ENCODE data around the gene NTRK3.

Gene NTRK3

DNA sequence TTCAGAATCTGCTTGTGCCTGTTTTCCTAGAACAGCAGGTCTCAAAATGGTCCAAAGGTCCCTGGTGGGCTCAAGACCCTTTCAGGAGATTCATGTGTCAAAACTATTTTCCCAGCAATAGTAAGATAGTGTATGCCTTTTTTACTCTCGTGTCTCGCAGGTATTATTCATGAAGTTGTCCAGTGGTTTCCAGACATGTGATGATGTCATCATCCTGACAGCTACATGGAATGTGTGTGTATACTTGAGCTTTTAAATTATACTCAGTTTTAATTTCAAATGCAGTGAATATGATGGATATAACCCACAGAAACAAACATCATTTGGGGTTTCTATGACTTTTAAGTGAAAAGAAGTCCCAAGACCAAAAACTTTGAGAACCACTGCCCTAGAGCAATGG is 288.6 kb downstream of the NTRK3 start:
- DNase-seq = no peak

DNA sequence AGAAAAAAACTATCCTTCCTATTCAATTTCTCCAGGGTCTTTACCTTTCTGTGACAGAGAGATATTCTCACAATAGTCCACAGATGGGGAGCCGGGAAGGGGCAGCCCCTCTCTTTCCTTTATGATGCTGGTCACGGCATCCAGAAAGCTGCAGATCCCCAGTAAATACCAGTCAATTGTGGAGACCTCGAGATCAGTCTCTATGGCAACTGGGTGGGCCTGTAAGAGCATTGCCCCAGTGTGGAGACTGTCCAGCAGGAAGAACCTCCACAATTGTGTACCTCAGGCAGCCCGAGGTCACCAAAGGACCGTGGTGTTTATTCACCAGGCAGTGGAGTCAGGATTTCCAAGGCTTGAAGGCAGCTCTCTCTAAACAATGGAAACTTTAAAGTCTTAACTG is 291.2 kb downstream of the NTRK3 start:
- no peak for DNase-seq

DNA sequence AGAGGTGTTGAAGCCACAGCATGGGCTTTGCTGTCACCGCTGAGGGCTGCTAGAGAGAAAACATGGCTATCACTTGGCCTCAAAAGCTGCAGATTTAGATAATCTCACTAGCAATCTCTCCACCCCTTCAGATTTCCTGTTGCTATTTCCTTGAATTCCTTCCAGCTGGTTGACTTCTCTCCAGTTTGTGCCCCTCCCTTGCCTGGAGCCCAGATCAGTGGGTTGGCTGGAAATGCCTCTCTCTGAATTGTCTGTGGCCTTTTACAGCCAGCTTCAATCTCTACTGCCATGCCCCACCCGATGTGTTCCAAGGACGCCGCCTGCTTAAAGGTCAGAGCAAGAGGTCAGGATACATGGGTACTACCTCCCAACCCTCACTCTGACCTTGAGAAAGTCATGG is 294.1 kb downstream of the NTRK3 start:
- DNase-seq = no peak

DNA sequence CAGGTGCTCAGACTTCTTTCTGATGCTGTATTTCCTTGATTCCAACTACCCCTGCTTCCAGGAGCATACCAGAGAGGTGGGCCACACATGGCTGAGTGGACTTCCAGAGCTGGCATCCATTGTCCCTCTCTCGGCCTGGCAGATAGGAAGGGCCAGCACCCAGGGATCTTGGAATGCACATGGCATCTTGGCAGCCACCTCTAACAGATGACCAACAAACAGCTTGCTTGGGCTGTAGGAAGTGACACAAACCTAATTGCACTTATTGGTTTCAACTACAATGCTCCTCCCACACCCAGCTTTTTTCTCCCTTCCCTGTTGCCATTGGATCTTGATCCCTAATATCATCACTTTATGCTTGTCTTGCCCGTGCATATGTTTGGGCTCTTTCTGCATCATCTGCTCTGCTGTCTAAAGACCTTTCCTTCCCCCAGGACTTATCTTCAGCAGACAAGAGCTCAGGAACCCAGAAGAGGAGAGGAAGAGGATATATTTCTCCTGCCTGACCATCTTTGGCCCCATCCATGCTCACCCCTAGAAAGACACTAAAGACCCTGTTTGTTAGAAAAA is 294.6 kb downstream of the NTRK3 start:
- no peak for DNase-seq

DNA sequence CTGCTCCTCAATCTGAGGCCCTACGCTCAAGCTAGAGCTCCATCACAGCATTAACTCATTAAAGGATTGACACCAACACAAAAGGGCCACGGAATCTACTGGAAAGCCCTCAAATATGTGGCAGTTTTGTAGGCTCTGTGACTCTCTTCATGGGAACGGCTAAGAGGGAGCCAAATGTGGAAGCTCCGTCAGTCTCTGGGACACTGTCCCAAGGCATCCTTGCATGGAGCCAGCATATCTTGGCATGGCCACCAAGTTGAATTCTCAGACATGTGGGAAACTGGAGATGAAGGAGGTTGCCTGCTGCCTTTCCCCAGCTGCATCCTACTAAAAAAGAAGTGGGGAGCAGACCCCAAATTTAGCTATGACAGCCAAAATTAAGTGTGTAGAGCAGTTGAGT is 296.9 kb downstream of the NTRK3 start:
- DNase-seq = no peak

DNA sequence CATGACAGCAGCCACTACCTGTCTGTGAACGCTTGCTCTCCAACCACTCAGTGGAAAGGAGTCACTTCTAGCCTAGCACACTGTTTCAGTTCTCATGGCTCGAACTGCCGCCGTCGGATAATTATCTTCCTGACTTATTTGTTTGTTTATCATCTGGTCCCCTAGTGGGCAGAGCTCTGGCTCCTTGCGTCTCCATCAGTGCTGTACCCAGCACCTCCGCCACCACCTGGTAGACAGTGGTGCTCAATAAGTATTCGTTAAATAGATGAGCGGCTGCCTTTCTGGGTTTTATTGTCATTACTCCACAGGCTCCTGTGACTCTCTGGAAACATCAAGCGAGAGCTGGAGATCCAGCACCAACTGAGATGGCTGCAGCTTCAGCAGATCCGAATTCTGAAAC is 297.5 kb downstream of the NTRK3 start:
- DNase-seq = no peak

DNA sequence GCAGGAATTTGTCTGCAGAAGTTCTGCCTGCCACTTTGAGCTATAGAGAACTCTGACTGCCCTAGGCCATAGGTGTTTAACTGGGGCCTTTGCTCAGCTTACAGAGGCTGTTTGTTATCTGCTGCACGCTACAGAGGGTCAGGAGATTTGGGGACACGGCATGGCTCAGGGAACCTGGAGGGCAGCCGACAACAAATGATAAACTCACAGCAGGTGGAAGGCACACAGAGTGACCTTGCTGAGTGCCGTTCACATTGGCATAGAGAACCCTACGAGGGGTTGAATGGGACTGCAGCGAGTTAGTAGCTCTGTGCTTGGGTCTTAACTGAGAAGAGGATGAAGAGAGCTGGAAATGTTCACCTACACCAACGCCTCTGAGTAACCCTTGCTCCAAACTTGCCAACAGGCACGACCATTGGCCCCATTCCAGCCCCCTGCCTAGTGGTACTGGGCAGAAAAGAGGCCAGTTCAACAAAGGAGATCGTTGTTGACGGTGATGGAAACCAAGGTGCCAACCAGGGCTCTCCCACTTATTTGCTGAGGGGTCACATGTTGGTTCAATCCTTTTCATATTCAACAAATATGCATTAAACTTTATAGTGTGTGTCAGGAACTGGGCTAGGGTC is 301.1 kb downstream of the NTRK3 start:
- DNase-seq = no peak

DNA sequence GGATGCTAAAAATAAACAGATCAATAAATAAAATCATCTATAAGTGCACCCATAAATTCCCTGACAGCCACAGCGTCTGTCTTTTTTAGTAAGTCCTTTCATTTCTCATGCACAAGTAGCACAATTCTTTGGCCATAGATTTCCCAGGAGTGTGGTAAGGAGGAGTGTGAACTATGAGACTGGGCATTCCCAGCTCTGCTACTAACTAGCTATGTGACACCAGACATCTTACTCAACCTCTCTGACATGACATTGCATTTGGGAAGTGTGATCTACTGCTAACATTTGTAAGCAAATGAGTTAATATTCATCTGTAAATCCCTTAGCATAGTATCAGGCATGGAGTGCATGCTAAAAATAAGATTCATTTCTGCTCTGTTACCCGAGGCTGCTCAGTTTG is 301.7 kb downstream of the NTRK3 start:
- DNase-seq = no peak

DNA sequence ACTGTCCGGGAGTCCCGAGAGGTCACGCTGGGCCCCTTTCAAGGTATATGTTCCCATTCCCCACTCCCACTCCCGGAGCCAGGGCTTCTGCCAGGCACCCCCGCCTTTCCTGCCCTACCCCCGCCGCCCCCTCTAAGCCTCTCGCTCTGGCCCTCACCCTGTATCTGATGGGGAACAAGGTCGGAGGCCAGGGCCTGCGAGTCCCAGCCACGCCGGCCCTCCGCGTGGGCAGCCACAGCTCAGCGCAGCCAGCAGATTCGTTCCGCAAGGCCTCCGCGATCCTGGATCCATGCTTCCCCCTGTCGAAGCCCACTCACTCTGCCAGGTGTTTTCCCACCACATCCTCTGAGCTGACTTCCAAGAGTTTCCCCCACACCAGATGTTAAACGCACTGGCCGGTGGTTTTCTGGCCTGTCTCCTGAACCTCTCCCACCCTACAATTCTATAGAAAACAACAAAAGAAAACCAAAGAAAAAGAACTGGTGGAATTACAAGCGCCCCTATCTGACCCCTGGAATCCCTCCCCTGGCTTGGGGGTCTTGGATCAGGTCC is 303.7 kb downstream of the NTRK3 start:
- no peak for DNase-seq

DNA sequence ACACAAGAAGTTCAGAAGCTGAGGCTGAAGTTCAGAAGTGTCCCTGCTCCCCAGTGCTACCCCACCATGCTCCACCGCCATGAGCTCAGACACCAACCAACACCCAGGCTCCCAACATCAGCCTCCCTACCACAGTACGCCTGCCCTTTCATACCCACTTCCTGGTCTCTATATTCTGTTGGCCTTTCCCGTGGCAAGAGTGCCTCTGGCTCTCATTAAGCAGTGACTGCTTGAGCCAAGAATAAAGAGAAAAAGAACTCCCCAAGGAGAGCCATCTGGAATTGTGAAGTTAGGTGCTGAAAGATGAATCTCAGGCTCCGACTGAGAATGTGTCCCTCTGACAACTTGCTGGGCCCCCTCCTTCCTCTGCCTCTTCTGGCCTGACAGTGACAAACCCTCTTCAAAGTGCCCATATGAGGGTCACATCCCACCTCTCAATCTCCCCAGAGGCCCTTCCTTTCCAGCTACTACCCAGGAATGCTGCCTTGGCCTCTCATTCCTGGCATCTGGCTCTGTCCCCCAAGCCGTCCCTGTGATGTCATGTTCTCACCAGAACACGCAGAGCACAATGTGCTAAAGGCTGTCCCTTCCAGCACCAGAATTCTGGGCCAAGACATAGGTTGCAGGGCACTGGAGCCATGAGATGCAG is 306.8 kb downstream of the NTRK3 start:
- no peak for DNase-seq

DNA sequence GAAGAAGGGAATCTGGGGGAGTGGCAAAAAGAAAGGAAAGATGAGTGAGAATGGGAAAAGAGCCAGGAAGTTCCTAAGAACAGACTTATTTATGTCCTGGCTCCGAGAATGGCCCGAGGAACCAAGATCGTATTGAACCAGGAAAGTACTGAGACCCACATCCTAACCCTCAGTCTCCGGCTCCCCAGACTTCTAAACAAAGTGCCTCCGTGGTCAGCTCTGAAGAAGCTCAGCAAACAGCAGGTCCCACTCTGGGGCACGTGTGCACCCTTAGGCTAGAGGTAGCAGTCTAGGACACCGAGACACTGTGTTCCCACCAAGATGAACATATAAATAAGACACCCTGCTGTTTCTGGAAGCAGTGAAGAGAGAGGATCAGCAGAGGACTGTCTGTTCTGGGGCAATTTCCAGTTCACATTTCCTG is 307.4 kb downstream of the NTRK3 start:
- DNase-seq = no peak

DNA sequence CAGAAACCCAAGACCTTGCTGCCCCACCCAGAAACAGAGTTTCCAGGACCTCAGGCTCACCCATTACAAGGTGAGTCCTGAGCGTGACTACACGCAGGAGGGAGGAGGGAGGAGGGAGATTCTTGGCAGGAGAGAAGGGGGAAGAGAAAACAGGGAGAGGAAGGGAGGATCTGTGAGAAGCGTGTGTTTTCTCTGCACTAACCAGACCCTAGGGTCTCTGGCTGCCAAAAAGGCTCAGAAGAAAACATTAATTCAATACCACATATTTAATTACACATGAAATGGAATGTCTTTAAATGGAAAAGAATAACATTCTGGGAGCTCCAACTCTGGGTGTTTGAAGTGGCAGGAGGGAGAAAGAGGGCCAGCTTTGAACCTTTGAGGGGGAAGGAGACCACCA is 309.0 kb downstream of the NTRK3 start:
- no peak for DNase-seq

DNA sequence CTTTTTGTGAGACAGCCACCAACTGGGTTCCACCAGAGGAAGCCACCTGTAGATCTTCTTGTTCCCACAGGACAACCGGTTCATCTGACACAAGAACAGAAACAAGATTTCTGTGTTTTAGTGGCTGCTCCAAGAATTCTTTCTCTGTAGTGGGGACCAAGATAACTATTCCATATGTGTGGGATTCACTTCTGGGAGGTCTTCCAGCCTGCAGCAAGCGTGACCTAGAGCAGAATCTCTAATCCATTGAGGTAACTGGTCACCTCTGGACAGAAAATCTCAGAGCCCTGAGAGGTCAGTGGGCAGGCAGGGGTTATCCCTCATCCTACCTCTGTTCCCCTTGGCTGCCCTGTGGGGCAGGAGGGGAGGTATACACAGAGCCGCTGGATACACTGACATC is 311.3 kb downstream of the NTRK3 start:
- no peak for DNase-seq

DNA sequence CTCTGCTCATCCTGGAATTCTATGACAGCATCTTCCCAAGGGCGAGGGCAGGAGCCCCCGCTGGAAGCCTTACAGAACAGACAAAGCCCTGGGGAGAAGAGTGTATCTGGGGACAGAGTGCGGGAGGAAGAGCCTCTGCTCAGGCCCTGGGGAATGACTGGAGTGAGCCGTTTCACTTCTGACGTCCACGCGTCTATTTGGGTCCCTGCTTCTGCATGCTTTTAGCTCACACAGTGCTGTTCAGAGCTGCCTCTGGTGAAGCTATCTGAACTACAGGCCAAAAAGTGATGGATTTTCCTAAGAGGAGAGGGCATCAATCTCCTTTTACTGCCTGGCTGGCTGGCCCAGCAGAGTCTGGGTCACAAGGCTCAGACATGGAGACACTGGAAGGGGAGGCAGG is 311.8 kb downstream of the NTRK3 start:
- DNase-seq = no peak

DNA sequence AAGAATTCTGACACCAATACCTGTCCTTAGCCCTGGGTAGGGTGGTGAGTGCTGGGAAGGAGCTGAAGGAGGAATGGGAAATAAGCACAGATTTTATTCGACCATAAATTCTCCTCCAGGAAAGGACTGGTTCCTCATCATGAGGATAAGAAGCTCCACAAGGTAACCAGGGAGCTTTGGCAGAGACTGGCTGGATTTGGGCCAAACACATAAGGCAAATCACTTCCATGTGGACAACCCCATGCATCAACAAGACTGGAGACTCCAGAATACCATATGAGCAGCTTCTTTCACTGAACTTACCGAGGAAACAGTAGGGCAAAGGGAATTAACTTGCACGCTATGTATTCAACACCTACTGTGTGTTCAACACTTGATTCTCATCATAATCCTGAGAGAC is 312.5 kb downstream of the NTRK3 start:
- DNase-seq = no peak

DNA sequence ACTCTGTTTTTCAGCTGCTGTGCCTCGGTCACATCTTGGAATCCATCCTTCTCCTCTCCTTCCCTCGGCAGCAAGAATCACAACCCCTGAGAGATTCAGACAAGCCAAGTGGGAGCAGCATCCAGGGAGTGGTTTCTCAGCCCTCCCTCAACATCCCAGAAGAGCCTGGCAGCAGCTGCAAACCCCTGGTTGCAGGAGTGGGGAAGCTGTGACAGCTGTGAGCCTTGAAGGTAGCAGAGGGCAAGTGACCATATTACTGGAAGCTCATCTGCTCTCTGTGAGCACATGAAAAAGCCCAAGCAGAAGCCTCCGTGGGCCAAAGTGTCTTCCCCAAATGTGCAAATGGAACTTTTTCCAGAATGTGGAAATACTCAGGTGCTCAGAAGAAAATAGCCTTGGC is 312.9 kb downstream of the NTRK3 start:
- no peak for DNase-seq

DNA sequence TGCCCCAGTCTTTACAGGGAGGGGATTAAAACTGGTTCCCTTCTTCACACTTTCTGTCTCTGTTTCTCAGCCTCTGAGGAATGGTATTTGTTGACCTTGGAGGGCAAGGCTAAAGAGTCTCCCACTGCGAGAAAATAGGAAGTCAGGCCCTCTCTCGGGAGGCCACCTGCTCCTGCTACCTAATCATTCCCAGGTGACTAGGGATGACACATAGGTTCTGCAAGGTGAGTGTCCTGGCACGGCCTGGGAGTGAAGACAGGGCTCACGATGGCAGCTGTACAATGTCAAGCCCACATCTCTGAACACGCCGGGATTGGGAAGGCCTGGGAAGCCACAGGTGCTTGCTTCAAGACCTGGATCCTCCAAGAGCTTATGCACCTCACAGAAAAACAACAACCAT is 314.2 kb downstream of the NTRK3 start:
- DNase-seq = no peak

DNA sequence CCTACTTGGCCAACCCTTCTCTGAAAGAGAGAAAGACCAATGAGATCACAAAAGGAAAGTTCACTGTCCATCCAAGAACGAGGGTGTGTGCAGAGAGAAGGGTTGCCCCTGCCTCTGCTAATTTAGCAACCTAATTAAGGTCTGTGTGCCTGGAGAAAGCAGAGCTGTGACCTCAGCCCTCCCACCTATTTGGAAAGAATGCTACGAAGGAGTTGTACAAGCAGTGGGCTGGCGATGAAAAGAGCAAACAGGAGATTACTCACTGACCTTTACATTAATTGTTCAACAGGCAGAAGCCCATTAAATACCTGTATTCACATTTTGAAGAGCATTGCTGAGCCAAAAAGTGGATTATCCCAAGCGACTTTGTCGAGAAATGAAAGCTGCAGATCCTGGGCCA is 314.9 kb downstream of the NTRK3 start:
- no peak for DNase-seq

DNA sequence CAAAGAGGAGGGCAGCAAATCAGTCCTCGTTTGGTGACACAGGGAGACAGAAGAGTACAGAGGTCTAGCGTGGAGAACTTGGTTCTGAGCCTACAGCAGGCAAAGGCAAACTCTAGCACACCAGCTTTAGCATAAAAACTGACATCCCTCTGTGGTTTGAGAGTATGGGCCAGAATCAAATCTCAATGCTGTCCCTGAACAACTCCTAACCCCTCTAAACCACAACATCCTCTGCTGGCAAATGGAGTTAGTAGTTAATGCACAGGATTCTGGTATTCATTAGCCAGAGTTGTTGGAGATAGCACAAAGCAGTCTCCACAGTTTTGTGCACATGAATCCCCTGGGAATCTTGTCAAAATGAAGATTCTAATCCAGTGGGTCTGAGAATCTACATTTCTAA is 315.8 kb downstream of the NTRK3 start:
- DNase-seq = no peak

DNA sequence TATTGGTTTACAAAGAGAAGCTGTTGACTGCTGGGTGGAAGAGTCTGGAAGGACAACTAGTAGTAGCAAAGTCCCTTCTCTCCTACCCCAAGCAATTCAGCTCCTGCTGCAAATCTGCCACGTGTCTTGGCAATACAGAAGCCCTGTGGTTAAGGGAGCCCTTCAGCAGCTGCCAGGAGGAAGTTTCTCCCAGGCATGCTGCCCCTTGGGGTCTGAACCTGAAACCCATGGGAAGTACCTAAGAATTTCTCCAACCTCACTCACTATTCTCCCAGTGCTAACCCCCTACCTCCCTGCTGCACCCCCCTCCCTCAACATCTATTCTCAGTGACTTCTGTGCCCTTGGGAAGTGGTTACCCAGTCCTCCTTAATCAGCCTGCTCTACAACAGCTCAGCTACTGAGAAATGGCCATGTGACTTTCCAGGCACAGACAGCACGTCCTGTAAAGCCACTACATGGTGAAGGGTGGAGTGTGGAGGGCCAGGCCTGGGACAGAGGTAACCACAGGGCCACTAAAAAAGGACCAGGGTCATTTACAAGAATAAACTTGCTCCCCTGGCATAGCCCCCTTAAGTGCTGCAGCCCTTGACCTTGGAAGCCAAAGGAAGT is 316.6 kb downstream of the NTRK3 start:
- DNase-seq = no peak

DNA sequence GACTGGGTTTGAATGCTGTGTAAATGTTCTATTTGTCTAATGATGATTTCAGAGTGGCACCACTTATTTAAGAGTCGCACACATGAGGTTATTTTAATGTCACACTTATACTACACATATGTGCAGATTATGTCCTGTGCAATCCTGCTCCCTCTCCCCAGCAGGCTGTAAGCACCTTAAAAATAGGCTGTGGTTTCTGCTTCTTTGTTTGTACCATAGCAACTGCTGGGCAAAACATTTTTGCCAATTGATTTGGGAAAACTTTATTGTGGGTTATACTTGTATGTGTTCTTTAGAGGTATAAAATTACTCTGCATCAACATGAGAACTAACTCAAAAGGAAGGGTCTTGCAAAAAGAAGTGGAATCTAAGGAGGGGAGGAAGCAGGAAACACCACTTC is 318.5 kb downstream of the NTRK3 start:
- no peak for DNase-seq

DNA sequence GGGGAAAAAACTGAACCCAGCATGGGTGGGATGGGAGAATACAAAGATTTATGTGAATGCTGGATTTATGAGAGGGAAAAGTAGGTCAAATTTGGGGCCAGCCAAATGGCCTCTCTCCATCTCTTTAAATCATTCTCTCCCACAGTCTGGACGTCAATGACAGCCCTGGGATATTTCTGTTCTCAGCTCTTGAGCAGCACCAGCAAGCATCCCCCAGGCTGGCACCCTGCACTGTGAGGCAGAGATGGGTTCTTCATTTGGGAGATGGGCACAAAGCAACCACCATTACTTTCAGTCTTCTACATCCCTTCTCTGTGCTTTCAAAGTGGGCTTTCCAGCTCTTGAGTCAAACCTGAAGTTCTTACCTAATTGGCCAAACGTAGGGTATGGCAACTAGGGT is 321.0 kb downstream of the NTRK3 start:
- DNase-seq = no peak

DNA sequence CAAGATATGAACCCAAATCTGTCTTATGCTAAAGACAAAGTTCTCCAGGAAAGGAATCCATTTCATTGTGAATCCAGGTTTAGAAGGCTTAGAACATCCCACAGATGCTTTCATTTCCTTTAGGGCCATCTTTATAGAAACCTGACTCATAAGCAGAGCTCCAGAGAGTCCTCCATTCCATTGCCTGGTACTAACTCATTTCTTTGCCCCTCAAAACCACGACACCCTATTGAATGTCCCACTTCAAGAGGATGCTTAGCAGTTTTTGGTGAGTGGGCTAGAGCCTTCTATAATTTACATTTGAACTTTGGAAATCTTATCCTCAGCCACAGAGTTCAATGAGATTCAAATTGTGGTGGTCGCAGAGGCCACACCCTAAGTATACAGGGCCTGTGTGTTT is 325.0 kb downstream of the NTRK3 start:
- DNase-seq = no peak

DNA sequence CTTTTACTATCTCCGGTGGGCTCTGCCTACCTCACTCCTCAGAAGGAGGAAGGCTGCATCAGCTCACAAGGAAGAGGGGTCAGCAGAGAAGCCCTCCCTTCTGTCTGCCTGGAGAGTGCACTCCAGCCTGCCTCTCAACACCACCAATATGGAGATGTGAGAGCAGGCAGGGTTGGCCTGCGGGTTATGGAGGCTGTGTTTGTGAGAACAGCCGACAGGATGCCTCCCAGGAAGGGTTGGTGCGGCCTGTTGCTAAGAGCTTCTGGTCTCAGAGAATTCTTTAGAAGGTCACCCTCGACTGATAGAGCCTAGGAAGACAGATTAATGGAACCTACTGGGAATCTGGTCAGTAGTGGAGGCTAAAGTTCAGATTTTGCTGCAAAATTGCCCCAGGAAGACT is 326.1 kb downstream of the NTRK3 start:
- DNase-seq = no peak

Data from activated CD8-positive, alpha-beta memory T cell treated with anti-CD3 and anti-CD28 coated beads, Interleukin-2, amount 50 U/mL, for 4 hours (primary cell).